HCT116 (cell line): ENCODE measurements around the gene PIBF1.

Source experiments
- ZNF274 ChIP-seq: fragments of 200-500 bp; sonication (Bioruptor generic); IDR thresholded peaks from 2 replicates; pipeline ENCODE4 v1.6.1; 2014; ENCODE audit warnings: mild to moderate bottlenecking, low read depth, low read length, inconsistent platforms
- TF ChIP-seq, protein P1 (sequence below), 3 experiments: fragments of 200-600 bp in 1 of 3; sonication (generic) in 1 of 3; IDR thresholded peaks in 2 of 3; conservative IDR thresholded peaks in 1 of 3; 2 replicates each; pipeline ENCODE4 v1.5.1; 2012 to 2017; ENCODE audit warnings: low read depth in 2 of 3, low read length in 2 of 3, antibody characterized with exemption in 1 of 3, borderline replicate concordance in 1 of 3, control low read depth in 1 of 3, mild to moderate bottlenecking in 1 of 3, mixed read lengths in 1 of 3, mixed run types in 1 of 3, moderate library complexity in 1 of 3; ENCODE audit not compliant: insufficient read depth in 1 of 3

DNA sequence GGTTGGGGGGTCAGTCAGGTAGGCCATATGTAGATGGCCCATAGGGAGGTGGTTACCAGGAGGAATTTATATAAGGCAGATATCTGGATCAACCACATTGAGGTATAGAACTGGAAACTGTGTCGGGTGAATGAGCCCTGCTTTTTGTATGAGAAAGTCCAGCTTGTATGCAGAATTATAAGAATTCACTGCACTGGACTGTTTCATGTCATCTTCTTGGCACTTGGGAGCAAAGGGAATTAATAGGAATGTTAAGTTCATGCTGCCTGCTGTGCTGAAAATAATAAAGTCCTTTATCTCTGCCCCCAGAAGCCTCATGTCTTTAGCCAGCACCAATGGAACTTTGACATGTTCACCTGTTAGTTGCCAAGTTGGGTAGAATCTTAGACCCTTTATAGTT, 41.9 kb upstream of the PIBF1 start:
- TF ChIP-seq, protein P1, sequence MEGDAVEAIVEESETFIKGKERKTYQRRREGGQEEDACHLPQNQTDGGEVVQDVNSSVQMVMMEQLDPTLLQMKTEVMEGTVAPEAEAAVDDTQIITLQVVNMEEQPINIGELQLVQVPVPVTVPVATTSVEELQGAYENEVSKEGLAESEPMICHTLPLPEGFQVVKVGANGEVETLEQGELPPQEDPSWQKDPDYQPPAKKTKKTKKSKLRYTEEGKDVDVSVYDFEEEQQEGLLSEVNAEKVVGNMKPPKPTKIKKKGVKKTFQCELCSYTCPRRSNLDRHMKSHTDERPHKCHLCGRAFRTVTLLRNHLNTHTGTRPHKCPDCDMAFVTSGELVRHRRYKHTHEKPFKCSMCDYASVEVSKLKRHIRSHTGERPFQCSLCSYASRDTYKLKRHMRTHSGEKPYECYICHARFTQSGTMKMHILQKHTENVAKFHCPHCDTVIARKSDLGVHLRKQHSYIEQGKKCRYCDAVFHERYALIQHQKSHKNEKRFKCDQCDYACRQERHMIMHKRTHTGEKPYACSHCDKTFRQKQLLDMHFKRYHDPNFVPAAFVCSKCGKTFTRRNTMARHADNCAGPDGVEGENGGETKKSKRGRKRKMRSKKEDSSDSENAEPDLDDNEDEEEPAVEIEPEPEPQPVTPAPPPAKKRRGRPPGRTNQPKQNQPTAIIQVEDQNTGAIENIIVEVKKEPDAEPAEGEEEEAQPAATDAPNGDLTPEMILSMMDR (IDR thresholded peaks at IDR 0.05 in 2 of 3, conservative IDR thresholded peaks at IDR 0.05 in 1 of 3; ENCODE audit: borderline replicate concordance in 1 of 3, insufficient read depth in 1 of 3, low read depth in 2 of 3, low read length in 2 of 3): no peak
- TF ChIP-seq ZNF274: no peak
